Liver (tissue), 9 donors: Measurements from ENCODE around the gene MAP10. TPM values are rescaled to one million over a fixed set of nuclear protein-coding genes. Genes with fewer than 3 reads are reported as not detected.

Experiments used
- DNase-seq: peaks from one replicate; pipeline ENCODE4 v3.0.0-alpha.2; 2017; ENCODE audit warnings: low spot score
- H3K27ac ChIP-seq, 2 donors: one replicate each; pipeline ENCODE4 v1.7.0; 2013; ENCODE audit warnings: inconsistent platforms in 2 of 2, low read length in 2 of 2, control low read depth in 1 of 2, low read depth in 1 of 2, mild to moderate bottlenecking in 1 of 2
- H3K27me3 ChIP-seq, 4 donors: one replicate each; pipeline versions ENCODE4 v1.6.1 to v1.7.0; 2013; ENCODE audit warnings: low read length in 3 of 4, inconsistent platforms in 1 of 4, mild to moderate bottlenecking in 1 of 4, moderate library complexity in 1 of 4; ENCODE audit not compliant: control insufficient read depth in 4 of 4, insufficient read depth in 4 of 4
- H3K36me3 ChIP-seq, 4 donors: one replicate each; pipeline versions ENCODE4 v1.6.1 to v1.7.0; 2013; ENCODE audit warnings: low read length in 3 of 4, mild to moderate bottlenecking in 3 of 4, low read depth in 1 of 4, moderate library complexity in 1 of 4; ENCODE audit not compliant: control insufficient read depth in 4 of 4, insufficient read depth in 3 of 4
- H3K4me1 ChIP-seq, 4 donors: one replicate each; pipeline versions ENCODE4 v1.6.1 to v1.7.0; 2013; ENCODE audit warnings: low read length in 3 of 4, mild to moderate bottlenecking in 3 of 4, moderate library complexity in 1 of 4; ENCODE audit not compliant: control insufficient read depth in 4 of 4, insufficient read depth in 4 of 4
- H3K4me3 ChIP-seq, 3 donors: one replicate each; pipeline versions ENCODE4 v1.6.1 to v1.7.0; 2013; ENCODE audit warnings: low read length in 3 of 3, control low read depth in 1 of 3, low read depth in 1 of 3, mild to moderate bottlenecking in 1 of 3
- H3K9ac ChIP-seq, 2 donors: one replicate each; pipeline ENCODE4 v1.7.0; 2013; ENCODE audit warnings: low read length in 2 of 2, mild to moderate bottlenecking in 2 of 2, moderate library complexity in 2 of 2, control low read depth in 1 of 2, low read depth in 1 of 2
- H3K9me3 ChIP-seq, 4 donors: one replicate each; pipeline versions ENCODE4 v1.6.1 to v1.7.0; 2013; ENCODE audit warnings: low read length in 3 of 4; ENCODE audit not compliant: control insufficient read depth in 4 of 4
- CTCF ChIP-seq: fragments of 150-350 bp; IDR thresholded peaks from 2 replicates; pipeline ENCODE4 v1.5.1; 2017; ENCODE audit warnings: improper control_type of control experiment, low read depth, low read length; ENCODE audit not compliant: missing input control
- EGR1 ChIP-seq, 2 donors: IDR thresholded peaks; 2 replicates each; pipeline ENCODE4 v1.6.1; 2016 to 2018; ENCODE audit warnings: antibody characterized with exemption in 2 of 2, low read depth in 2 of 2
- FOXA1 ChIP-seq: IDR thresholded peaks from 2 replicates; pipeline ENCODE4 v1.6.1; 2016; ENCODE audit warnings: antibody characterized with exemption
- FOXA2 ChIP-seq: IDR thresholded peaks from 2 replicates; pipeline ENCODE4 v1.6.1; 2016; ENCODE audit warnings: antibody characterized with exemption
- GABPA ChIP-seq, 2 donors: IDR thresholded peaks in 1 of 2; conservative IDR thresholded peaks in 1 of 2; 2 replicates each; pipeline ENCODE4 v1.6.1; 2016; ENCODE audit warnings: antibody characterized with exemption in 2 of 2, mild to moderate bottlenecking in 1 of 2, moderate library complexity in 1 of 2
- HNF4A ChIP-seq, 2 donors: conservative IDR thresholded peaks; 2 replicates each; pipeline ENCODE4 v1.6.1; 2016; ENCODE audit warnings: antibody characterized with exemption in 2 of 2, mild to moderate bottlenecking in 2 of 2
- MAX ChIP-seq: IDR thresholded peaks from 2 replicates; pipeline ENCODE4 v1.6.1; 2016; ENCODE audit warnings: antibody characterized with exemption
- NR2F2 ChIP-seq: IDR thresholded peaks from 2 replicates; pipeline ENCODE4 v1.6.1; 2016; ENCODE audit warnings: antibody characterized with exemption
- RXRA ChIP-seq, 2 donors: IDR thresholded peaks; 2 replicates each; pipeline ENCODE4 v1.6.1; 2017 to 2018; ENCODE audit warnings: antibody characterized with exemption in 2 of 2, mild to moderate bottlenecking in 1 of 2
- SP1 ChIP-seq: IDR thresholded peaks from 2 replicates; pipeline ENCODE4 v1.6.1; 2018; ENCODE audit warnings: antibody characterized with exemption, mild to moderate bottlenecking
- TAF1 ChIP-seq: conservative IDR thresholded peaks from 2 replicates; pipeline ENCODE4 v1.6.1; 2016; ENCODE audit warnings: antibody characterized with exemption, mild to moderate bottlenecking
- YY1 ChIP-seq: IDR thresholded peaks from 2 replicates; pipeline ENCODE4 v1.6.1; 2016; ENCODE audit warnings: antibody characterized with exemption, mild to moderate bottlenecking
- ZBTB33 ChIP-seq: IDR thresholded peaks from 2 replicates; pipeline ENCODE4 v1.6.1; 2016; ENCODE audit warnings: antibody characterized with exemption
- WGBS: extraction: QIAGEN DNeasy Blood & Tissue Kit; methylation state at CpG from one replicate; pipeline ENCODE4 v1.1.7; 2013; 5-methylcytosine and 5-hydroxymethylcytosine counted together
- polyA plus RNA-seq, 2 donors: library from polyadenylated mRNA; stranded (reverse) in 1 of 2; unstranded in 1 of 2; fragments of 200-250 nt in 1 of 2; fragments of >200 nt in 1 of 2; fragmentation: Nextera tagmentation in 1 of 2; extraction: Ambion mirVana in 1 of 2; gene quantifications; one replicate each; pipeline versions ENCODE4 v1.2.1 to v1.2.3, GENCODE V29; 2013 to 2015
- total RNA-seq, 2 donors: library from RNA; depleted of rRNA; stranded (reverse); fragments of >200 nt; gene quantifications; one replicate each; pipeline ENCODE4 v1.2.3, GENCODE V29; 2014
- TF ChIP-seq, protein P1 (sequence below): IDR thresholded peaks from 2 replicates; pipeline ENCODE4 v1.6.1; 2016; ENCODE audit warnings: antibody characterized with exemption, mild to moderate bottlenecking
- TF ChIP-seq, protein P2 (sequence below): IDR thresholded peaks from 2 replicates; pipeline ENCODE4 v1.6.1; 2016; ENCODE audit warnings: antibody characterized with exemption
- donor health status: healthy.
- donor health status: healthy.
- donor health status: healthy.
- donor health status: healthy.
- donor health status: healthy.

Gene MAP10
- total and polyA plus RNA-seq, 4 donors: 0.96 to 2.7 (median 1.8) TPM

DNA sequence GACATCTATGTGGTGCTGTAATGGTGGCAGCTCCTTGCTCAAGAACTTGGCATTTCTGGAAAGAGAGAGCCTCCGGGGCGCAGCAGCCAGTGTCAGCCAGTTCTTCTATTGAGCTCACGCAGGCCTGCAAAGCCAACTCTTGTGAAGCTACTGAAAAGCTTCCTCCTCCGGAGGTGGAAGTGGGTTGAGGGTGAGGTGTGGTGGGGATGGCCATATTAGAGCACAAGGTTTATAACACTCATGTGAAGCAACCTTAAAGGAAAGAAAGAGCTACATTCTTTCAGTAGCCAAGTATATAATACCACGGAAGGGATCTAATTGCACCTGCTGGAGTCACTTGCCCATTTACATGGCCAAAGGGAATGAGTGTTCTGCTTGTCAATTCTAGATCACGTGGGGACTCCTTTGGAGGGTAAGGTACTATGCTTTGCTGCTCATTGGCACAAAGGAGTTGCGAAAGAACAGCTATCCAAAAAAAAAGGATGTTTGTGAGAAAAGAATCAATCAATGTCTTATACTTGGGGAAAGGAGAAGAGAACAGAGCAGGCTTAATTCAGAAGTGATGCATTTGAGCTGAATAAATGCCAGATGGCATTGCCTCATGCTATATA is 18.3 kb upstream of the MAP10 start:
- Histone ChIP-seq H3K9me3 (no peaks in the 10 kb centered on the region), H3K4me1 (no peaks in the 10 kb centered on the region), H3K27ac (no peak overlapping the region), H3K9ac (no peak overlapping the region), H3K4me3 (no peak overlapping the region), H3K27me3 (no peaks in the 10 kb centered on the region), H3K36me3 (no peaks in the 10 kb centered on the region)
- 84% methylated on average over 7 of the region's 7 CpGs for WGBS
- DNase-seq: no peak
- TF ChIP-seq NR2F2 (no peak), SP1 (no peak), ZBTB33 (no peak), CTCF (no peak), RXRA (IDR thresholded peaks at IDR 0.05) (no peak), TAF1 (no peak), YY1 (no peak), FOXA2 (no peak), EGR1 (IDR thresholded peaks at IDR 0.05; ENCODE audit: low read depth in 2 of 2) (no peak), HNF4A (conservative IDR thresholded peaks at IDR 0.05) (no peak), MAX (no peak)
- TF ChIP-seq, protein P1, sequence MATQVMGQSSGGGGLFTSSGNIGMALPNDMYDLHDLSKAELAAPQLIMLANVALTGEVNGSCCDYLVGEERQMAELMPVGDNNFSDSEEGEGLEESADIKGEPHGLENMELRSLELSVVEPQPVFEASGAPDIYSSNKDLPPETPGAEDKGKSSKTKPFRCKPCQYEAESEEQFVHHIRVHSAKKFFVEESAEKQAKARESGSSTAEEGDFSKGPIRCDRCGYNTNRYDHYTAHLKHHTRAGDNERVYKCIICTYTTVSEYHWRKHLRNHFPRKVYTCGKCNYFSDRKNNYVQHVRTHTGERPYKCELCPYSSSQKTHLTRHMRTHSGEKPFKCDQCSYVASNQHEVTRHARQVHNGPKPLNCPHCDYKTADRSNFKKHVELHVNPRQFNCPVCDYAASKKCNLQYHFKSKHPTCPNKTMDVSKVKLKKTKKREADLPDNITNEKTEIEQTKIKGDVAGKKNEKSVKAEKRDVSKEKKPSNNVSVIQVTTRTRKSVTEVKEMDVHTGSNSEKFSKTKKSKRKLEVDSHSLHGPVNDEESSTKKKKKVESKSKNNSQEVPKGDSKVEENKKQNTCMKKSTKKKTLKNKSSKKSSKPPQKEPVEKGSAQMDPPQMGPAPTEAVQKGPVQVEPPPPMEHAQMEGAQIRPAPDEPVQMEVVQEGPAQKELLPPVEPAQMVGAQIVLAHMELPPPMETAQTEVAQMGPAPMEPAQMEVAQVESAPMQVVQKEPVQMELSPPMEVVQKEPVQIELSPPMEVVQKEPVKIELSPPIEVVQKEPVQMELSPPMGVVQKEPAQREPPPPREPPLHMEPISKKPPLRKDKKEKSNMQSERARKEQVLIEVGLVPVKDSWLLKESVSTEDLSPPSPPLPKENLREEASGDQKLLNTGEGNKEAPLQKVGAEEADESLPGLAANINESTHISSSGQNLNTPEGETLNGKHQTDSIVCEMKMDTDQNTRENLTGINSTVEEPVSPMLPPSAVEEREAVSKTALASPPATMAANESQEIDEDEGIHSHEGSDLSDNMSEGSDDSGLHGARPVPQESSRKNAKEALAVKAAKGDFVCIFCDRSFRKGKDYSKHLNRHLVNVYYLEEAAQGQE: no peak
- TF ChIP-seq, protein P2, sequence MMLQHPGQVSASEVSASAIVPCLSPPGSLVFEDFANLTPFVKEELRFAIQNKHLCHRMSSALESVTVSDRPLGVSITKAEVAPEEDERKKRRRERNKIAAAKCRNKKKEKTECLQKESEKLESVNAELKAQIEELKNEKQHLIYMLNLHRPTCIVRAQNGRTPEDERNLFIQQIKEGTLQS: no peak

GRCh38 chr1:232788235-232788872 is 16.9 kb upstream of the MAP10 start:
- 46% methylated on average over 7 of the region's 7 CpGs for WGBS
- no peak overlapping the region for H3K9ac ChIP-seq
- H3K27me3 ChIP-seq: no peaks in the 10 kb centered on the region
- H3K36me3 ChIP-seq: no peaks in the 10 kb centered on the region
- TF ChIP-seq HNF4A (conservative IDR thresholded peaks at IDR 0.05) (peak; percentile 48 to 70), GABPA (IDR thresholded peaks at IDR 0.05 in 1 of 2, conservative IDR thresholded peaks at IDR 0.05 in 1 of 2) (no peak), FOXA1 (no peak), TAF1 (no peak)
- no peak overlapping the region for H3K4me3 ChIP-seq
- H3K4me1 ChIP-seq: no peaks in the 10 kb centered on the region
- no peaks in the 10 kb centered on the region for H3K9me3 ChIP-seq
- H3K27ac ChIP-seq: no peak overlapping the region
- DNase-seq: no peak
